HAP-1 (cell line): ENCODE data around the gene KAT2B.

ENCODE experiments used
- DNase-seq, 2 experiments: peaks; one replicate each; pipeline ENCODE4 v3.0.0-alpha.2; 2016 to 2020; ENCODE audit warnings: low spot score in 2 of 2
- H3K27me3 ChIP-seq: fragments of 250-450 bp; sonication (Bioruptor Pico); 2 replicates; pipeline ENCODE4 v1.5.1; 2020; ENCODE audit warnings: low read depth, mild to moderate bottlenecking, moderate library complexity
- H3K36me3 ChIP-seq: fragments of 250-450 bp; sonication (Bioruptor Pico); replicated peaks from 2 replicates; pipeline ENCODE4 v1.5.1; 2020; ENCODE audit warnings: mild to moderate bottlenecking
- H3K4me1 ChIP-seq: fragments of 250-450 bp; sonication (Bioruptor Pico); 2 replicates; pipeline ENCODE4 v1.5.1; 2020; ENCODE audit warnings: mild to moderate bottlenecking
- H3K4me3 ChIP-seq: fragments of 250-450 bp; sonication (Bioruptor Pico); 2 replicates; pipeline ENCODE4 v1.5.1; 2020; ENCODE audit warnings: mild to moderate bottlenecking, moderate library complexity
- H3K9me3 ChIP-seq: fragments of 250-450 bp; sonication (Bioruptor Pico); 2 replicates; pipeline ENCODE4 v1.5.1; 2020; ENCODE audit warnings: mild to moderate bottlenecking, moderate library complexity
- in situ Hi-C: fragments of 300-500 bp; cut with MboI; formaldehyde crosslinking; loops from 3 replicates; pipeline ENCODE4 v1.14.3; 2020; ENCODE audit warnings: low sequenced_read_pairs, inconsistent platforms, mixed read lengths

KAT2B gene

DNA sequence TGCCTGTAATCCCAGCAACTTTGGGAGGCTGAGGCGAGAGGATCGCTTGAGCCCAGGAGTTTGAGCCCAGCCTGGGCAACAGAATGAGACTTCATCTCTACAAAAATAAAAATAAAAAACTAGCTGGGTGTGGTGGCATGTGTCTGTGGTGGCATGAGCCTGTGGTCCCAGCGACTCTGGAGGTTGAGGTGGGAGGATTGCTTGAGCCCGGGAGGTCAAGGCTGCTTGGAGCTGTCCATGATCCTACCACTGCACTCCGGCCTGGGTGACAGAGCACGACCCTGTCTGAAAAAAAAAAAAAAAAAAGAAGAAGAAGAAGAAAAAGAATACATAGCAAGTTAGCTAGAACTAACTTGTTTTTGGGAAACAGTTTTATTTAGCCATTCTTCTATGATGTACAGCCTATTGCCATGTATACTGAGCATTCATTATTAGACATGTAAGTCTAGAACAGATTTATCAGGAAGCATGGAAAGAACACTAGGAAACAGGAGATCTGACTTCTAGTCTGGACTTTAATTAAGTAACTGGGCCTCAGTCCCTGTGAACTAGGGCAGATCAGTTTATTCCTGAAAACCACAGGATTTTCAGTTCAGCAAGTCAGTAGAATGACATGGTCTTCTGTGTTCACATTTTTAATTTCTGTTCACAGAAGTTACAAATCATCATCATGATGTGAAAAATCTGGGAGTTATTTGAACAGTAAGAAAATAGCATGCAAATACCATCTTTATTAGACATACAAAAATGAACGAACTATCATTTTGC, 65.5 kb downstream of the KAT2B start:
- in situ Hi-C loops: no loop called here
- Histone ChIP-seq H3K9me3 (no peaks in the 10 kb centered on the region), H3K4me1 (no peaks in the 10 kb centered on the region), H3K36me3 (no peaks in the 10 kb centered on the region), H3K4me3 (no peak overlapping the region), H3K27me3 (no peaks in the 10 kb centered on the region)
- no peak for DNase-seq

DNA sequence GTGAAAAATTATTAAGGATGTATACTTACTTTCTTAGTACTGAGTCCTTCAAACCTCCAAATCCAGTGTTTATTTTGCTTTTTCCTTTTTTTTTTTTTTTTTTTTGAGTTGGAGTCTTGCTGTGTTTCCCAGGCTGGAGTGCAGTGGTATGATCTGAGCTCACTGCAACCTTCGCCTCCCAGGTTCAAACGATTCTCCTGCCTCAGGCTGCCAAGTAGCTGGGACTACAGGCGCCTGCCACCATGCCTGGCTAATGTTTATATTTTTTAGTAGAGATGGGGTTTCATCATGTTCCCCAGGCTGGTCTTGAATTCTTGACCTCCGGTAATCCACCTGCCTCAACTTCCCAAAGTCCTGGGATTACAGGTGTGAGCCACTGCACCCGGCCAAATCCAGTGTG, 67.5 kb downstream of the KAT2B start:
- no peak for DNase-seq
- in situ Hi-C loops: no loop called here
- Histone ChIP-seq H3K4me1 (no peaks in the 10 kb centered on the region), H3K4me3 (no peak overlapping the region), H3K9me3 (no peaks in the 10 kb centered on the region), H3K27me3 (no peaks in the 10 kb centered on the region), H3K36me3 (no peaks in the 10 kb centered on the region)

DNA sequence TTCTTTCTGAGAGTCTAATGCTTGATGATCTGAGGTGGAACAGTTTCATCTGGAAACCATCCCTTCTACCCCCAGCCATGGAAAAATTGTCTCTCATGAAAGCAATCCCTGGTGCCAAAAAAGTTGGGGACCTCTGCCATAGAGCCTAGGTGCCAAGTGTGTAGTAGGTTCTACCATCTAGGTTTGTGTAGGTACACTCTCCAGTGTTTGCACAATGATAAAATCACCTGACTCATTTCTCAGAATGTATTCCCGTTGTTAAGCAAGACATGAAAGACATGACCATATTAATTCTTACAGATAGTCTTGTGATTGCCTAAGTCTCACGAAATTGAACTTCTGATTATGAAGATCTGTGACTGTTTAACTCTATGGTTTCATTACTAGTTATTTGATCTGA, 68.6 kb downstream of the KAT2B start:
- H3K9me3 ChIP-seq: no peaks in the 10 kb centered on the region
- H3K36me3 ChIP-seq: no peaks in the 10 kb centered on the region
- DNase-seq: no peak
- in situ Hi-C loops: no loop called here
- H3K4me3 ChIP-seq: no peak overlapping the region
- H3K27me3 ChIP-seq: no peaks in the 10 kb centered on the region
- H3K4me1 ChIP-seq: no peaks in the 10 kb centered on the region

DNA sequence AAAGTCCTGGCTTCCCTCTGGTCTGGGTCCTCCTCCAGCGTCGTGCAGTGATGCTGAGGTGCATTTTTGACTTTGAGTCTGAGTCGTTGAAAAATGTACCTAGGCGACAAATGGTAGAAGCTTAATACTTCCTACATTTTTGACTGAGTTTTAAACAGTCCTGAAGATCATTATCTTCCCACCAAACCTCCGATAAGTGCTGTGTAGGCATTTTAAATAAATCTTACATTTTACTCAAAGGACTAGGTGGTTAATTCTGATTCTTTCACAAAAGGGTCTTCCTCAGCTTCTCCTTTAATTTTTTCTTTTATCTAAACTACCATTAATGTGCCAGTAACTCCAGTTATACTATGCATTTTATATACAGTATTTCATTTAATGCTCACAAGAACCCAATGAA, 70.6 kb downstream of the KAT2B start:
- H3K4me1 ChIP-seq: no peaks in the 10 kb centered on the region
- H3K9me3 ChIP-seq: no peaks in the 10 kb centered on the region
- no peaks in the 10 kb centered on the region for H3K27me3 ChIP-seq
- no peak overlapping the region for H3K4me3 ChIP-seq
- H3K36me3 ChIP-seq: no peaks in the 10 kb centered on the region
- in situ Hi-C loops: no loop called here
- DNase-seq: no peak

DNA sequence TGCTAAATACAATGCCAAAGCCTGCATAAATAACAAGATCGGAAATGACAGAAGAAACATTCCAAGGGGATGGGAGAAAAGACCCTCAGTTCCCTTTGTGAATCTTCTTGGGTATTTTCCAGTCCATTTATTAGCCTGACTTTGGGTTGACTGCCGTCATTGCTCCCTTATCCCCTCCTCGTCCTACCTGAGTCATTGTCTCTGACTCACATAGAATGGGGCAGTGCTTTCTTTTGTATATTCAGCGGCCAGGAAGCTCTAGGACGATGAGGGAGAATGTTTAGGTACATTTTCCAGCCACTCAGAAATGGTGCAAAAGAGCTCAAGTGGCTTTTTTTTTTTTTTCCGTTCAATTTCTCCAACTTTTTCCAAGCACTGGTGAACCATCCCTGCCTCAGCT, 71.6 kb downstream of the KAT2B start:
- Histone ChIP-seq H3K36me3 (no peaks in the 10 kb centered on the region), H3K27me3 (no peaks in the 10 kb centered on the region), H3K4me3 (no peak overlapping the region), H3K4me1 (no peaks in the 10 kb centered on the region), H3K9me3 (no peaks in the 10 kb centered on the region)
- in situ Hi-C loops: no loop called here
- no peak for DNase-seq

DNA sequence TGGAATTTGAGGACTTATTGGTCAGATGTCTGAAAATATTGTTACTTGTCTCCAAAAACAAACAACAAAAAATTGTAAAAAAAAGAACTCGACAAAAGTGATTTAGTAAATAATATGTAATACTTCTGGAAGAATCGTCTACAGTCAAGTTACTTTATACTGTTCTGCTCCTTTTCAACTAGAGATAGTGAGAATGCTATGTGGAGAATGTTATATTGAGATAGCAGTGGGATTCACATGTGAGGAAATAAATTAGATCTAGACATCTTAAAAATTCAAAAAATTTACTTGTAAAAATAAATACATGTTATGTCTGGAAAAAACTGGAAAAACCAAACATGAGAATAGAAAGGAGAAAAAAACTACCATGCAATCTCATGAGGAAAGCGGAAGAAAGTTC, 80.8 kb downstream of the KAT2B start:
- in situ Hi-C loops: no loop called here
- no peak for DNase-seq
- Histone ChIP-seq H3K4me3 (no peak overlapping the region), H3K4me1 (no peaks in the 10 kb centered on the region), H3K9me3 (no peaks in the 10 kb centered on the region), H3K27me3 (no peaks in the 10 kb centered on the region), H3K36me3 (0 out of 2 replicates have a peak, but pooled peaks cover 10% of the 10 kb centered on the region)

DNA sequence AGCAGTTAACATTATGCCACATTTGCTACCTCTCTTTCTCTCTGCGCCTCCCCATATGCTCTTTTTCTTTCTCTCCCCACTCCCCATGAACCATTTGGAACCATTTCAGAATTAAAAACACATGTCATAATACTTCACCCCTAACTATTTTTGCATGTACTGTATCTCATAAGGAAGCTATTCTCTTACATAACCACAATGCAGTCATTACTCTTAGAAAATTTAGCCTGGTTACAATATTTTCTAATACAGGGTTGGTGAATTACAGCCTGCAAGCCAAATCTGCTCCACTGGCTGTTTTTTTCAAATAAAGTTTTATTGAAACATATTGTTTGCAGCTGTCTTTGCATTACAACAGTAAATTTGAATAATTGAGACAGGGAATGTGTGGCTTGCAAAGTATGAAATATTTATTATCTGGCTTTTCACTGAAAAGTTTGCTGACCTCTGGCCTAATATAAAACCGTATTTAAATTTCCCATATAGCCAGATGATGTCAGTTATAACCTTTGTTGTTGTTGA, 82.9 kb downstream of the KAT2B start:
- Histone ChIP-seq H3K4me1 (no peaks in the 10 kb centered on the region), H3K9me3 (no peaks in the 10 kb centered on the region), H3K27me3 (no peaks in the 10 kb centered on the region), H3K36me3 (0 out of 2 replicates have a peak, but pooled peaks cover 10% of the 10 kb centered on the region), H3K4me3 (no peak overlapping the region)
- in situ Hi-C loops: no loop called here
- no peak for DNase-seq

DNA sequence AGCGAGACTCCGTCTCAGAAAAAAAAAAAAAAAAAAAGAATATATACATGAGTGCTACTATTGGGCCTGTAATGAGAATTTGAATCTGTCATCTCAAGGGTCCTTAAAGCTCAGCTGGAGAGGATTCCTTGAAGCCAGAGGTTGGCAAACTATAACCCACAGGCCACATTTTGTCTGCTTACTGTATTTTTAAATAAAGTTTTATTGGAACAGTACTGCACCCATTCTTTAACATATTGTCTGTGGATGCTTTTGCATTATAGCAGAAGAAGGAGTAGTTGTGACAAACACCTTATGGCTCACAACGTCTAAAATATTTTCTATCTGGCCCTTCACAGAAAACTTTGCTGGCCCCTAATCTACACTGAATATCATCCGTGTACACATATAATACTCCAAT, 85.0 kb downstream of the KAT2B start:
- H3K36me3 ChIP-seq: 0 out of 2 replicates have a peak, but pooled peaks cover 10% of the 10 kb centered on the region
- H3K27me3 ChIP-seq: no peaks in the 10 kb centered on the region
- H3K4me3 ChIP-seq: no peak overlapping the region
- no peaks in the 10 kb centered on the region for H3K4me1 ChIP-seq
- in situ Hi-C loops: no loop called here
- H3K9me3 ChIP-seq: no peaks in the 10 kb centered on the region
- DNase-seq: no peak

DNA sequence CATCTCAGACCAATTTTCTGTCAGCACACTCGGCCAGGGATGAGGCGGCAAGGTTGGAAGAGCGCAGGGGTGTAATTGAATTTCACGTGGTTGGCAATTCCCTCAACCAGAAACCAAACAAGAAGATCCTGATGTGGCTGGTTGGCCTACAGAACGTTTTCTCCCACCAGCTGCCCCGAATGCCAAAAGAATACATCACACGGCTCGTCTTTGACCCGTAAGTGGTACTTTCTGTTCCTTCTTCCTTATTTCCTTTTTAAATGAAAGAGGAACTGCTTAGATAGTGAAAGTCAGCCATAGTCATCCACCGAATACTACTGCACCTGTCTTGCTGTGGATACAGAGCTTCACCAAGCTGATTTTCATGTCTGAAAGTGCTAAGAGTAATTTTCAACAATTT, 85.7 kb downstream of the KAT2B start:
- no peaks in the 10 kb centered on the region for H3K27me3 ChIP-seq
- no peak overlapping the region for H3K4me3 ChIP-seq
- in situ Hi-C loops: no loop called here
- 0 out of 2 replicates have a peak, but pooled peaks cover 10% of the 10 kb centered on the region for H3K36me3 ChIP-seq
- H3K9me3 ChIP-seq: no peaks in the 10 kb centered on the region
- DNase-seq: no peak
- no peaks in the 10 kb centered on the region for H3K4me1 ChIP-seq

DNA sequence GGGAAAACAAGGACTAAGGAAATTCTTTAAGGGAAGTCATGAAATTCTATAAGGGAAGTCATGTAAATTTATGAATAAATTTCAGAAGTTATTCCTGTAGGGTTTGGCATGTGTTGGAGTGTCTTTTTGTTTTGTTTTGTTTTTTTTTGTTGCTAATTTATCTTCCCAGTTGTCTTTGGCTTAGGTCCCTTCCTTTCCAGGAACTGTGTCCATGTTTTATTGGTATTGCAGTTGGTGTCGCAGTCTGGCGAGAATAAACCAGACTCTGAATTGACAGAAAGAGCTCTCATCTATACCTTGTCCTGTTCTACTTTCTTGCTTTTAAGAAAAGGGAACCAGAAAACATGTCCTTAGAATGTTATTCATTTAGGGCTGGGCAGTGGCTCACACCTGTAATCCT, 88.1 kb downstream of the KAT2B start:
- no peak for DNase-seq
- 0 out of 2 replicates have a peak, but pooled peaks cover 3% of the 10 kb centered on the region for H3K36me3 ChIP-seq
- H3K4me1 ChIP-seq: no peaks in the 10 kb centered on the region
- in situ Hi-C loops: no loop called here
- no peak overlapping the region for H3K4me3 ChIP-seq
- no peaks in the 10 kb centered on the region for H3K27me3 ChIP-seq
- H3K9me3 ChIP-seq: no peaks in the 10 kb centered on the region

DNA sequence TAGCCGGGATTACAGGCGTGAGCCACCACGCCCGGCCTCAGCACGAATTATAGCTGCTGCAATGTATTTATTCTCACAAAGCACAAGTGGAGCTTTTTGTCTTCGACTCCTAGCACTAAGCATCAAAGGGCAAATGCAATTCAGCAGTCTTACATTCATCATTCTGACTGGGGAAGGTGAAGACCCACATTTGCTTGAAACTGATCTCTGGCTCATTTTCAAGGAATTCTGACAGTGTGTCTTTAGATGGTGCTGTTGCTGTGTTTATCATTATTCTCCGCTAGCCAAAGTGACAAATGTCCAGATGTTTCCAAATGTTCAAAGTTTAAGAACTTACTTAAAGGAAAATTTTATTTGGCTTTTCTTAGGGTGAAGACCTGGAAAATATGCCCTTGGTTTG, 89.9 kb downstream of the KAT2B start:
- Histone ChIP-seq H3K4me1 (no peaks in the 10 kb centered on the region), H3K4me3 (no peak overlapping the region), H3K27me3 (no peaks in the 10 kb centered on the region), H3K9me3 (no peaks in the 10 kb centered on the region), H3K36me3 (0 out of 2 replicates have a peak, but pooled peaks cover 3% of the 10 kb centered on the region)
- no peak for DNase-seq
- in situ Hi-C loops: no loop called here

DNA sequence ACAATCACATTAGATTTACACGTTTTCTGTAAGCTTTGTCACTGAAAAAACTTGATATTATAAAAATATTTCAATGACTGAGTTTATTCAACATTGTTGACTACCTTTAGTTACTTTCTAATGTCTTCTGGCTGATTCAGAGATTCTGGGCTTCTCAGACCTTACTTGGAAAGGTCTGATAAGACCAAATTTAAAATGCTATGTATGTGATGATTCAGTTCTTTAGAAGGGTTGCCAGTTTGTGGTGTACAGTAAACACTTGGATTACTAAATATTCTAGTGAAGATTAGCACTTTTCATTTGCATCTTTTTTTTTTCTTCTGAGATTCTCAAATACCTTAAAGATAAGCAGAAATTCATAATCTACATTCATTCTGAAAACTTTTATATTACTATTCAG, 96.0 kb downstream of the KAT2B start:
- Histone ChIP-seq H3K4me1 (peaks cover 11% of the 10 kb centered on the region), H3K27me3 (no peaks in the 10 kb centered on the region), H3K4me3 (no peak overlapping the region), H3K36me3 (no peaks in the 10 kb centered on the region), H3K9me3 (no peaks in the 10 kb centered on the region)
- DNase-seq: no peak
- in situ Hi-C loops: no loop called here

DNA sequence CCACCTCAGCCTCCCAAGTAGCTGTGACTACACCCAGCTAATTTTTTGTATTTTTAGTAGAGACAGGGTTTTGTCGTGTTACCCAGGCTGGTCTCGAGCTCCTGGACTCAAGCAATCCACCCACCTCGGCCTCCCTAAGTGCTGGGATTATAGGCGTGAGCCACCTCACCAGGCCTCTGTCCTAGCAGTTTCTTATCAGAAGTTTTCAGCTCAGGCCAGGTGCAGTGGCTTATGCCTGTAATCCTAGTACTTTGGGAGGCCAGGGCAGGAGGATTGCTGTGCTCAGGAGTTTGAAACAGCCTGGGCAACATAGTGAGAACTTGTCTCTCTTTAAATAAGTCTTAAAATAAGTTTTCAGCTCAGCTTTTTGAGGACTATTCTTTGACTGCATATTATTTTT, 97.4 kb downstream of the KAT2B start:
- Histone ChIP-seq H3K4me3 (no peak overlapping the region), H3K27me3 (no peaks in the 10 kb centered on the region), H3K36me3 (no peaks in the 10 kb centered on the region), H3K9me3 (no peaks in the 10 kb centered on the region), H3K4me1 (peaks cover 24% of the 10 kb centered on the region)
- in situ Hi-C loops: no loop called here
- DNase-seq: no peak

DNA sequence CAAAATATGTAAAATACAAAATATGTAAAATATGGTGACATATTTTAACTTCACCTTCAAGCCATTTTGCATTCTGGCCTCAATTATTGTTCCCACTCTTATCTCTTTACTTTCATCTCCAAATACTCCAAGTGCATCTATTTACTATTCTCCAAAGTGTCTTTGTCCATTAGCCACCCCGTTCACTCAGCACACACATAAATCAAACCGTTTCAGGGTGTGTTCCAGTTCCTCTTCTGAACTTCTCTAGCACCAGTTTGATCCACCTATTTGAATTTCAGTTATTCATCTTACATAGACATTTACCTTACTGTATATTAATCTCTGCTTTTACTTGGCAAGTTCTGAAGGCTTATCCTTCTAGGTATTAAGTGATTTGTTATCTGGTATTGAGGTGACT, 100.6 kb downstream of the KAT2B start:
- Histone ChIP-seq H3K36me3 (no peaks in the 10 kb centered on the region; the same call in 1 of the 2 replicates), H3K9me3 (no peaks in the 10 kb centered on the region), H3K4me3 (no peak overlapping the region), H3K27me3 (no peaks in the 10 kb centered on the region), H3K4me1 (peaks cover 24% of the 10 kb centered on the region)
- no peak for DNase-seq
- in situ Hi-C loops: no loop called here
